NCI-H2081 (cell line): ENCODE measurements around the gene CPLX1.

ENCODE experiments used
- DNase-seq, 2 experiments: peaks; one replicate each; lab custom pipeline; 2025; lab: John Stamatoyannopoulos, UW

The CPLX1 gene

GRCh38 chr4:855880-856224 is 29.9 kb upstream of the CPLX1 start:
- no peak for DNase-seq

- DNase-seq: no peak
These were observed 28.4 kb upstream of the CPLX1 start for GRCh38 chr4:854356-854755.

GRCh38 chr4:853416-853781 is 27.5 kb upstream of the CPLX1 start:
- DNase-seq: no peak

- DNase-seq: no peak
These were observed 25.9 kb upstream of the CPLX1 start for GRCh38 chr4:851701-852430.

- DNase-seq: no peak
These were observed 24.5 kb upstream of the CPLX1 start for GRCh38 chr4:850323-850945.

- DNase-seq: no peak
These were observed 23.7 kb upstream of the CPLX1 start for GRCh38 chr4:849478-850175.

- DNase-seq: no peak
These were observed 23.0 kb upstream of the CPLX1 start for GRCh38 chr4:848803-849477.

- no peak for DNase-seq
These were observed 22.4 kb upstream of the CPLX1 start for GRCh38 chr4:848307-848691.

- DNase-seq: no peak
These were observed 19.9 kb upstream of the CPLX1 start for GRCh38 chr4:845836-846251.

GRCh38 chr4:845233-845835 is 19.4 kb upstream of the CPLX1 start:
- DNase-seq: no peak

GRCh38 chr4:844752-845232 is 18.9 kb upstream of the CPLX1 start:
- DNase-seq: no peak

GRCh38 chr4:839675-840443 is 13.9 kb upstream of the CPLX1 start:
- DNase-seq: no peak

GRCh38 chr4:837772-838171 is 11.8 kb upstream of the CPLX1 start:
- no peak for DNase-seq

- no peak for DNase-seq
These were observed 10.9 kb upstream of the CPLX1 start for GRCh38 chr4:836750-837301.

- no peak for DNase-seq
These were observed 10.1 kb upstream of the CPLX1 start for GRCh38 chr4:836003-836511.

GRCh38 chr4:835148-836002 is 9.4 kb upstream of the CPLX1 start:
- peak; percentile 45 to 63 for DNase-seq

- DNase-seq: no peak
These were observed 8.6 kb upstream of the CPLX1 start for GRCh38 chr4:834368-835147.

GRCh38 chr4:833731-834367 is 7.9 kb upstream of the CPLX1 start:
- DNase-seq: no peak

- no peak for DNase-seq
These were observed 7.2 kb upstream of the CPLX1 start for GRCh38 chr4:833156-833555.
